ENCODE measurements around the gene TMED6.

- TF ChIP-seq ATF3 (IDR thresholded peaks at IDR 0.05), result no peak
- TF ChIP-seq YY1 (IDR thresholded peaks at IDR 0.05; ENCODE audit: extremely low read depth, insufficient replicate concordance, low read depth, low read length), result no peak
- no peak for TF ChIP-seq SP1 (IDR thresholded peaks at IDR 0.05; ENCODE audit: low read depth)
These were observed 43.7 kb downstream of the TMED6 start for GRCh38 chr16:69307856-69308255.
